ENCODE results near the gene P3R3URF.

DNA sequence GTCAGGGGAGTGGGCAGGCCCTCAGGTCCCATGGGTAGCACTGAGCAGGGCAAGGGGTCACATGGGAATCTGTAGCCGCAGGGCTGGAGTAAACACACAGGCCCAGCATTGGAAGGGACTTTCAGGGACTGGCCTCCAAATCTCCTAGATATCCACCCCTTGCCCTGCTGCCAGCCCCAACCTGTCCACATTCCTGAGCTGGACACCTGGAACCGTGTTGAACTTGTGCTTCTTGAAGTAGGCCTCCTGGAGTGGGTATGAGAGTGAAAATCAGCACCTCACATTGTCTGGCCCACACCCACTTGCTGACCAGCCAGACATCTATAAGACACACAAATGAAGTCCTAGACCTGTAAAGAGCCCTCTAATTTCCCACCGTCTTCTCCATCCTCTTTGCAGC, 14.3 kb upstream of the P3R3URF start:
- TF ChIP-seq, protein P1, sequence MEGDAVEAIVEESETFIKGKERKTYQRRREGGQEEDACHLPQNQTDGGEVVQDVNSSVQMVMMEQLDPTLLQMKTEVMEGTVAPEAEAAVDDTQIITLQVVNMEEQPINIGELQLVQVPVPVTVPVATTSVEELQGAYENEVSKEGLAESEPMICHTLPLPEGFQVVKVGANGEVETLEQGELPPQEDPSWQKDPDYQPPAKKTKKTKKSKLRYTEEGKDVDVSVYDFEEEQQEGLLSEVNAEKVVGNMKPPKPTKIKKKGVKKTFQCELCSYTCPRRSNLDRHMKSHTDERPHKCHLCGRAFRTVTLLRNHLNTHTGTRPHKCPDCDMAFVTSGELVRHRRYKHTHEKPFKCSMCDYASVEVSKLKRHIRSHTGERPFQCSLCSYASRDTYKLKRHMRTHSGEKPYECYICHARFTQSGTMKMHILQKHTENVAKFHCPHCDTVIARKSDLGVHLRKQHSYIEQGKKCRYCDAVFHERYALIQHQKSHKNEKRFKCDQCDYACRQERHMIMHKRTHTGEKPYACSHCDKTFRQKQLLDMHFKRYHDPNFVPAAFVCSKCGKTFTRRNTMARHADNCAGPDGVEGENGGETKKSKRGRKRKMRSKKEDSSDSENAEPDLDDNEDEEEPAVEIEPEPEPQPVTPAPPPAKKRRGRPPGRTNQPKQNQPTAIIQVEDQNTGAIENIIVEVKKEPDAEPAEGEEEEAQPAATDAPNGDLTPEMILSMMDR (IDR thresholded peaks at IDR 0.05; ENCODE audit: extremely low read depth in 1 of 2, insufficient read depth in 1 of 2, low read depth in 1 of 2, low read length in 2 of 2), result no peak
- TF ChIP-seq EZH2 (IDR thresholded peaks at IDR 0.05; ENCODE audit: borderline replicate concordance, low read depth, low read length, severe bottlenecking) (no peak), JUN (IDR thresholded peaks at IDR 0.05; ENCODE audit: borderline replicate concordance, insufficient read depth, insufficient read length, low read depth) (no peak), POLR2A (IDR thresholded peaks at IDR 0.05; ENCODE audit: low read depth, low read length) (no peak), MYC (IDR thresholded peaks at IDR 0.05; ENCODE audit: low read depth, low read length) (no peak), POLR2AphosphoS5 (IDR thresholded peaks at IDR 0.05; ENCODE audit: insufficient read depth, low read depth, low read length) (no peak), FOS (IDR thresholded peaks at IDR 0.05; ENCODE audit: borderline replicate concordance, insufficient read depth, low read length) (no peak)
- TF ChIP-seq, protein P2, sequence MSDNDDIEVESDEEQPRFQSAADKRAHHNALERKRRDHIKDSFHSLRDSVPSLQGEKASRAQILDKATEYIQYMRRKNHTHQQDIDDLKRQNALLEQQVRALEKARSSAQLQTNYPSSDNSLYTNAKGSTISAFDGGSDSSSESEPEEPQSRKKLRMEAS (IDR thresholded peaks at IDR 0.05; ENCODE audit: insufficient read depth, insufficient read length), result no peak
